ENCODE results near the gene USP34. TPM values are rescaled to one million over a fixed set of nuclear protein-coding genes. Genes with fewer than 3 reads are reported as not detected.

Gene USP34
- total RNA-seq, 1 experiment from 2014 or later = 89.4 TPM

- intact Hi-C loops (cut with micrococcal nuclease; ENCODE audit: unreplicated experiment) = loop anchor here (5.0 kb wide), 1 partner anchor 38 kb away; no protein-coding TSS in a partner anchor
- H3K36me3 Mint-ChIP-seq (ENCODE audit: insufficient read depth, unreplicated experiment) = peaks cover 20% of the 10 kb centered on the region
Measured at GRCh38 chr2:61465045-61465444, 5.8 kb downstream of the USP34 start.

GRCh38 chr2:61463769-61464475 is 7.0 kb downstream of the USP34 start:
- intact Hi-C loops (cut with micrococcal nuclease; ENCODE audit: unreplicated experiment) = no loop called here
- Mint-ChIP-seq H3K4me1 (ENCODE audit: low read depth, unreplicated experiment) (no peaks in the 10 kb centered on the region), H3K27me3 (ENCODE audit: unreplicated experiment) (no peaks in the 10 kb centered on the region), H3K9me3 (ENCODE audit: low read depth, unreplicated experiment) (no peaks in the 10 kb centered on the region), H3K36me3 (ENCODE audit: insufficient read depth, unreplicated experiment) (peaks cover 9% of the 10 kb centered on the region), H3K27ac (ENCODE audit: unreplicated experiment) (no peak overlapping the region), H3K4me3 (ENCODE audit: low read depth, unreplicated experiment) (no peak overlapping the region)
- no peak for DNase-seq
- no peak for TF ChIP-seq CTCF (IDR thresholded peaks at IDR 0.05; ENCODE audit: unreplicated experiment)
- no TSS peak for BruUV-seq (replicated peaks)
- CTCF ChIA-PET = no interaction called here

More at GRCh38 chr2:61465045-61465444, 5.8 kb downstream of the USP34 start:
- H3K27ac Mint-ChIP-seq (ENCODE audit: unreplicated experiment) = no peak overlapping the region
- no peak for DNase-seq
- TF ChIP-seq CTCF (IDR thresholded peaks at IDR 0.05; ENCODE audit: unreplicated experiment) = no peak
- H3K4me3 Mint-ChIP-seq (ENCODE audit: low read depth, unreplicated experiment) = no peak overlapping the region
- H3K9me3 Mint-ChIP-seq (ENCODE audit: low read depth, unreplicated experiment) = no peaks in the 10 kb centered on the region
- no TSS peak for BruUV-seq (replicated peaks)
- no peaks in the 10 kb centered on the region for H3K27me3 Mint-ChIP-seq (ENCODE audit: unreplicated experiment)
- CTCF ChIA-PET = no interaction called here
- H3K4me1 Mint-ChIP-seq (ENCODE audit: low read depth, unreplicated experiment) = no peaks in the 10 kb centered on the region

DNA sequence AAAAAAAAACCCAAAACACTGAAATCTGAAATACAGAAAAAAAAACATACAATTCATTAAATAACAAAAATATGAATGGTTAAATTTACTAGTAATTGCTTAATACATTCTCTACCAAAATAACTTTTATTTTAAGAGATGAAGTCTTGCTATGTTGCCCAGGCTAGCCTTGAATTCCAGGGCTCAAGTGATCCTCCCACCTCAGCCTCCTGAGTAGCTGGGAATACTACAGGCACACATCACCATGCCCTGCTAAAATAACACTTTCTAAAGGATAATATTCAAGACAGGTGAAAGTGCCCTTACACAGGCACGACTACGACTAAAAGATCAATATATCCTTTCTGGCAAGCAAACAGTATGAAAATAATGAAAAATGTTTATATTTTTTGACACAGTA is 9.5 kb downstream of the USP34 start:
- CTCF ChIA-PET = interaction anchor here (0.7 kb wide), 1 partner anchor 143 kb away, joined by 3 read pairs; no protein-coding TSS in a partner anchor
- H3K27ac Mint-ChIP-seq (ENCODE audit: unreplicated experiment) = no peak overlapping the region
- BruUV-seq (replicated peaks) = no TSS peak

GRCh38 chr2:61460163-61460562 is 10.7 kb downstream of the USP34 start:
- TF ChIP-seq CTCF (IDR thresholded peaks at IDR 0.05; ENCODE audit: unreplicated experiment) = no peak
- Mint-ChIP-seq H3K9me3 (ENCODE audit: low read depth, unreplicated experiment) (no peaks in the 10 kb centered on the region), H3K27me3 (ENCODE audit: unreplicated experiment) (no peaks in the 10 kb centered on the region), H3K4me1 (ENCODE audit: low read depth, unreplicated experiment) (peaks cover 11% of the 10 kb centered on the region), H3K27ac (ENCODE audit: unreplicated experiment) (no peak overlapping the region), H3K36me3 (ENCODE audit: insufficient read depth, unreplicated experiment) (peaks cover 6% of the 10 kb centered on the region), H3K4me3 (ENCODE audit: low read depth, unreplicated experiment) (no peak overlapping the region)
- no peak for DNase-seq
- no TSS peak for BruUV-seq (replicated peaks)
- CTCF ChIA-PET = interaction anchor here (0.7 kb wide), 1 partner anchor 34 kb away, joined by 3 read pairs; no protein-coding TSS in a partner anchor
- intact Hi-C loops (cut with micrococcal nuclease; ENCODE audit: unreplicated experiment) = no loop called here

More for the DNA sequence above, 9.5 kb downstream of the USP34 start:
- Mint-ChIP-seq H3K36me3 (ENCODE audit: insufficient read depth, unreplicated experiment) (no peaks in the 10 kb centered on the region), H3K4me3 (ENCODE audit: low read depth, unreplicated experiment) (no peak overlapping the region), H3K4me1 (ENCODE audit: low read depth, unreplicated experiment) (peaks cover 11% of the 10 kb centered on the region), H3K9me3 (ENCODE audit: low read depth, unreplicated experiment) (no peaks in the 10 kb centered on the region), H3K27me3 (ENCODE audit: unreplicated experiment) (no peaks in the 10 kb centered on the region)
- no peak for TF ChIP-seq CTCF (IDR thresholded peaks at IDR 0.05; ENCODE audit: unreplicated experiment)
- DNase-seq = no peak
- intact Hi-C loops (cut with micrococcal nuclease; ENCODE audit: unreplicated experiment) = no loop called here
